Right kidney (tissue), 1 donor: ENCODE data around the gene CLASP1.
"Not testable (repeated sequence)": the region's sequence is repeated elsewhere in the genome, so short reads cannot be mapped to it uniquely, and the experiment has no call there.

ENCODE experiments used
- DNase-seq: peaks from one replicate; pipeline ENCODE4 v3.0.0-alpha.2; 2016

The CLASP1 gene

DNA sequence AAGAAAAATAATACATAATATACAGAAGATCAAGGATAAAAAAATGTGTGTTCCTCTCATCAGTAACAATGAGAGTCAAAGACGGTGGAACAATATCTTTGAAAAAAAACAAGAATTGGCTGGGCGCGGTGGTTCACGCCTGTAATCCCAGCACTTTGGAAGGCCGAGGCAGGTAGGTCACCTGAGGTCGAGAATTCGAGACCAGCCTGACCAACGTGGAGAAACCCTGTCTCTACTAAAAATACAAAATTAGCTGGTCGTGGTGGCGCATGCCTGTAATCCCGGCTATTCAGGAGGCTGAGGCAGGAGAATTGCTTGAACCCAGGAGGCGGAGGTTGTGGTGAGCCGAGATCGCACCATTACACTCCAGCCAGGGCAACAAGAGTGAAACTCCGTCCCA, 335.6 kb downstream of the CLASP1 start:
- not testable (repeated sequence) for DNase-seq

GRCh38 chr2:121309801-121310200, 339.5 kb downstream of the CLASP1 start:
- DNase-seq: no peak

GRCh38 chr2:121309323-121309722, 339.9 kb downstream of the CLASP1 start:
- no peak for DNase-seq

DNA sequence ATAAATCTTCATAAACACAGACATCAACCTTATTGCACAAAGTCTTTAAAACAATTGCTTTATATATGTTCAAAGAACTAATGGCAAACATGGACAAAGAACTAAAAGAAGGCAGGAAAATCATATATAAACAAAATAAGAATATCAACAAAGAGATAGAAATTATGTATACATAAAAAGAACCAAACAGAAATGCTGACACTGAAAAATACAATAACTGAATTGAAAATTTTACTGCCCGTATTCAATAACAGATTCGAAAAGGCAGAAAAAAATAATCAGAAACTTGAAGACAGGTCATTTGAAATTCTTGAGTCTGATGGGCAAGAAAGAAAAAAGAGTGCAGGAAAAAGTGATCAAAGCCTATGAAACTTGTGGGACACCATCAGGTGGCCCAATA, 342.2 kb downstream of the CLASP1 start:
- no peak for DNase-seq

- no peak for DNase-seq
Observed at GRCh38 chr2:121304941-121305340, 344.3 kb downstream of the CLASP1 start.

GRCh38 chr2:121303531-121304263, 345.6 kb downstream of the CLASP1 start:
- no peak for DNase-seq

- not testable (repeated sequence) for DNase-seq
Observed at GRCh38 chr2:121301190-121301589, 348.1 kb downstream of the CLASP1 start.

- DNase-seq: no peak
Observed at GRCh38 chr2:121298476-121298875, 350.8 kb downstream of the CLASP1 start.

GRCh38 chr2:121297866-121298265, 351.4 kb downstream of the CLASP1 start:
- not testable (repeated sequence) for DNase-seq

- DNase-seq: no peak
Observed at GRCh38 chr2:121297217-121297830, 351.9 kb downstream of the CLASP1 start.

DNA sequence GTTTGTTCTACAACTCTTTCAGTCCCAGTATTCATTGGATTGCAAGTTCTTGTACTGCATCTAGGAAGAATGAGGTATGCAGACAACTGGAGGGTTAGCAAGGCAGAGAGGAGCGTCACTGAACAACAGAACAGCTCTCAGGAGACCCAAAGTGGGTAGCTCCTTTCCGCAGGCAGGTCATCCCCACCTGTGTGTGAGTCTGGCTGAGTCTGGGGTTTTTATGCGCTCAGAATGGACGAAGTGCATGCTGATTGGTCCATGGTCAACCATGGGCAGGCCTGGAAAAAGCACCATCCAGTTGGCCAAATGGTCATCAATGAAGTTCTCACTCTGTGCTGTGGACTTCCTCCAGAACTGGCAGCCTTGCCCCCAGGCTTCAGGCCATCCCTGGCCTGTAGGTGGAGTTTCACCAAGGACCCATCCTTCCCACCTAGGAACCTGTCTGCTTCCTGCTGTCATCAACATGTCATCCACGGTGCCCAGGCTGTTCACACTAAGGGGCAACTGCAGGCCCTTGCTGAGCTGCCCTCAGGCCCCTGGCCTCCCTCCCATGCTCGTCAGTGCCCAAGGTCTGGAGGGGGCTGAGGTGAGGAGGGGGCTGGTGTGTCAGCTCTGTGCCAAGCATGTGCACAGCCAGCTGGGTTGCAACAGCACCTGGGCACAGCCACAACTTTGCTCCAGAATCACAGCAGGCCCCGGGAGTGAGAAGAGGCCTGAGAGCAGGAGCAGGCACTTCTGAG, 353.2 kb downstream of the CLASP1 start:
- DNase-seq: no peak

GRCh38 chr2:121294881-121295840, 354.1 kb downstream of the CLASP1 start:
- no peak for DNase-seq

GRCh38 chr2:121293450-121294325, 355.6 kb downstream of the CLASP1 start:
- no peak for DNase-seq

- DNase-seq: no peak
Observed at GRCh38 chr2:121291251-121291580, 358.0 kb downstream of the CLASP1 start.

GRCh38 chr2:121289271-121289670, 360.0 kb downstream of the CLASP1 start:
- DNase-seq: no peak

DNA sequence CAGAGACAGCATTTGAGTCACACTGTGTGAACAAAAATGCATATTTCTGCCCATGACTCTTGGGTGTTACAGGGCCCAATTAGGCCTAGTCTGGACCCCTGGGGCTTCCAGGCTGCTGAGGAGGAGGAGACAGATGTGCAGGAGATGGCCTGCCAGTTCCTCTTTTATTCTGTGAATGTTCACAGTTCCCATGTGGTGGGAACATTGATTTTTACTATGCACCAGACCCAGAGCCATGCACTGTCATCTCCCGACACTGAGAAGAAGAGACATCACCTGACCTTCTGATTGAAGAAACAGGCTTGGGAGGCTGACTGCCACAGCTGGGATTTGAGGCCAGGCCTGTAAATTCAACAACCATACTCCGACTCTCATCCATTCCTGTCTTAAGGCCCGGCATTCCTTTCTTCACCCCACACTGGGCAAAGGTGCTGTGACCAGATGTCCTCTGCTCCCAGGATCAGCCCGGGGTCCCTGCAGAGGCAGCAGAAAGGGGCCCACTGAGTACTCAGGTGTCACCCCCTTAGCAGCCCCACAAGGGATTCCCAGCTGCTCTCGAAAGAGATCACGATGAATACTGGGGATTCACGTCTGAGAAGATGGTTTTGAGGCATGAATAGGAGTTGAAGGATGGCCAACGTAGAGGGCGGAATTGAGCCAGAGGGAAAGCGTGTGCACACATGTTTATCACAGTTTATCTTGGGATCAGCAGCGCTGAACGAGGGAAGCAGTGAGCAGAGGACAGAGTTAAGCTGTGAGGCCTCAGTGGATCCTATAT, 360.6 kb downstream of the CLASP1 start:
- DNase-seq: no peak

- DNase-seq: no peak
Observed at GRCh38 chr2:121287956-121288355, 361.3 kb downstream of the CLASP1 start.
